GM11168 (cell line): ENCODE data around the gene ARL14EP.

Experiments
- in situ Hi-C: fragments of 300-500 bp; cut with MboI; formaldehyde crosslinking; loops from one replicate; pipeline ENCODE4 v1.12.0; 2022; ENCODE audit warnings: low sequenced_read_pairs; ENCODE audit not compliant: unreplicated experiment

ARL14EP gene

GRCh38 chr11:30322826-30323710 lies at the start of gene ARL14EP:
ARL14EP (plus strand) TSS chr11:30323104; CDS start chr11:30330949, 7,845 bp downstream.
- in situ Hi-C loops: no loop called here

- in situ Hi-C loops: no loop called here
Measured at GRCh38 chr11:30277176-30277575, 45.7 kb upstream of the ARL14EP start.

DNA sequence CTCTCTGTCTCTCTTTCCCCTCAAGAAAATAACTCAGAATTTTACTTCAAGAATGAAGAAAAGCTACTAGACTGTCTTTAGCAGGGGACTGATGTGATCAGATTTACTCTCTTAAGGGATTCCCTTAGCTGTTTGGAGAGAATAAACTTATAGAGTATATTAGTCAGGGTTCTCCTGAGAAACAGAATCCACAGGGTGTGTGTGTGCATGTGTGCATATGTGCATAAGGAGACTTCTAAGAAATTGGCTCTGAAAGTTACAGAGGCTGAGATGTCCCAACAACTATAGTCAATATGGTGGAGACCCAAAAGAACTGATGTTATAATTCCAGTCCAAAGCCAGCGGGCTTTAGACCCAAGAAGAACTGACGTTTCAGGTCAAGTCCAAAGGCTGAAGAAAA lies 43.1 kb upstream of the ARL14EP start:
- in situ Hi-C loops: no loop called here

GRCh38 chr11:30281476-30282288 lies 41.2 kb upstream of the ARL14EP start:
- in situ Hi-C loops: no loop called here

- in situ Hi-C loops: no loop called here
Measured at GRCh38 chr11:30282289-30282631, 40.6 kb upstream of the ARL14EP start.

- in situ Hi-C loops: no loop called here
Measured at GRCh38 chr11:30284836-30285235, 38.1 kb upstream of the ARL14EP start.

DNA sequence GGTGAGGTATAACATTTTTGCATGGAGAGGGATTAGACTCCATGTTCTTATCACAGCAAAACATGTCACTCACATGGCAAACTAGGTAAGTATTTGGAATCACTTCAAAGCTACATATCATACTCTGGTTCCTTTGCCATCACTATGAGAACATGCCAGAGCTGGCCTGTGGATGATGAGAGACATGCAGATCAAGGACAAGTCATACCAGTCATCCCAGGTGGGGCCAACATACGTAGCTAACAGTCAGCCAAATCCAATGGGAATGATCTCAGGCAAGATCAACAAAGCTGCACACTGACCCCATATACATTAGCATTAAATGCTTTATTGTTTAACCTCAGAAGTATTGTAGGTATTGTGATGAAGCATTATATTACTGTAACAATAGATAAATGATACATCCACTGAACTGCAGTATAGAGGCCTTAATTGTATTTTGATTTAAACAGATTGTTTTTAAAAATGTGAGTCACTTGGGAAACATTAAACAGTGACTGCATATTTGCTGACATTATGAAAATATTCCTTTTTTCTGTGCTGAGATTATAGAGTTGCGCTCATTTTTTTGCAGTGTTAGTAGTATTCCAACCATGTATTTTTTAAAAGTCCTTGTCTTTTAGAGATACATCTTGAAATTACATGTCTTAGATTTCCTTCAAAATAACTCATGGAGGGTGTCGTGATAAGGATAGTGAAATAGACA lies 37.3 kb upstream of the ARL14EP start:
- in situ Hi-C loops: no loop called here

GRCh38 chr11:30291331-30291730 lies 31.6 kb upstream of the ARL14EP start:
- in situ Hi-C loops: no loop called here

- in situ Hi-C loops: no loop called here
Measured at GRCh38 chr11:30292545-30292944, 30.4 kb upstream of the ARL14EP start.

DNA sequence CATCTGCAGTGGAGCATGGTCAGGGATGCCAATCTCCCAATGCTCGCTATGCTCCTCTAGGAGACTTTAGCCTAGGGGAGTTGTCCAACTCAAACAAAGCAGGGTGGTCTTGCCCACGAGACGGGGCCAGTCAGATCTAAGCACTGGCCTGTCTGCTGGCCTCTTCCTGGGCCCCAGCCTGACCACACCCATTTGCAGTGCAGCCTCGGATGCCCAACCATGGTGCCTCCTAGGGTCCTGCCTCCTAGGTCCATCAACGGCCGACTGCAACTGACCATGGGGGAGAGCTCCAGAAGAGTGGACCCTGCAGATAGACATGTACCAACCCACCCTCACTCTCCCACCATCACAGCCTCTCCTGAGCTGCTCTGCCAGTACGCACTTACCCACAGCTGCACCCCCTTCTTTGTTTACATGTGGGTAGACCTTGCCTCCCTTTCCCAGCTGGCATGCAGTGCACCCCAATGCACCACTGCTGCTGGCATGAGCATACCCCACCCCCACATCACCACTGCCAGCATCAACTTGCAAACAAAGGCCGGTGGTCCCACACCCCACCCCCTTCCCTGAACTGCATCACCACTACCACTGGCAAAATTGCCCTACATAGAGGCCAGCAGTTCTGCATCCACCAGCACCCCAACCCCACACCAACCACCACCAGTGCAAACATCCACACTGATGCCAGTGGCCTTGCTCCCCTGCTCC lies 27.6 kb upstream of the ARL14EP start:
- in situ Hi-C loops: no loop called here

DNA sequence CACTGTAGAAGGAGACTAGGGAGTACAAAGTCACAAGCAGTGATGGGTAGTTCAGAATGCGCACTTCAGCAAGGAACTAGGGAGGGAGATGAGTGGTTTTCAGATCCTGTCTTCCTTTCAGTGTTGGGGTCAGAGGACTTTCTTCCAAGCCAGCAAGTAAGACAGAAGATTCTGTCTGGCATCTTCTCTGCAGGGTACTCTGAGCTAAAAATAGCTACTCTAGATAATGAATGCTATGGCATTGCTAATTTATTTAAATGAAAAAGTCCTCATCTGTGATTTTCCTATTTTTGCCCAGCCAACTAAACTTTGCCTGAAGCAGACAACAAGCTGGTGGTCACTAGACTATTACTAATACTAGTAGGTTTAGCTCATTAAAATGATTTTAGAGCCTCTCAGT lies 18.3 kb upstream of the ARL14EP start:
- in situ Hi-C loops: no loop called here

- in situ Hi-C loops: no loop called here
Measured at GRCh38 chr11:30310623-30311022, 12.3 kb upstream of the ARL14EP start.

- in situ Hi-C loops: no loop called here
Measured at GRCh38 chr11:30311189-30311588, 11.7 kb upstream of the ARL14EP start.

DNA sequence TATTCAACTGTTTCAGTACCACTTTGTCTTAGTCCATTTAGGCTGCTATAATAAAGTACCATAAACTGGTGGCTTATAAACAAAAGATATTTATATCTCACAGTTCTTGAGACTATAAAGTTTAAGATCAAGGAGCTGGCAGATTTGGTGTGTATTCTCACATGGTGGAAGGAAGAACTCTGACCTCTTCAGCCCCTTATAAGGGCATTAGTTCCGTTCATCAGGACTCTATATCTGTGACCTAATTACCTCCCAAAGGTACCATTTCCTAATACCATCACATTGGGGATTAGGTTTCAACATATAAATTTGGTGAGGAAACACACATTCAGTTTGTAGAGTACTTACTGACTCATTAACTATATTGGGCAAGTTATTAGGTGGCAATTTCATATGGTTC lies 10.7 kb upstream of the ARL14EP start:
- in situ Hi-C loops: no loop called here

DNA sequence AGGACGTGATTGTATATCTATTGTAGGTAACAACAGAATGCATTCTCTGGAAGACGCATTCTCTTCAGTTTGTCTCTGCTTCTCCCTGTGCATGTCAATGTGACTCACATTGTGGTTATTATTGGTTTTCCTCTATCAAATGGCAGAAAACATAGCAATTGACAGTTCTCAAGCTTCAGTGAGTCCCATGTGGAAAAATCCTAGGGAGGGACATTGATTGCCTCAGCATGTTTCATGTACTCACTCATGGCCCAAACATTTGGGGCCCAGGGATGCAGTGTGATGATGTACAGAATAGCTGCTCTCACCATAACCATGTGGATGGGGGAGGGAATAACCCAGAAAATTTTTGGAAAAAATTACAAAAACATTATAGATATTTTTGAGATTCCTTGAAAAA lies 9.3 kb upstream of the ARL14EP start:
- in situ Hi-C loops: no loop called here

DNA sequence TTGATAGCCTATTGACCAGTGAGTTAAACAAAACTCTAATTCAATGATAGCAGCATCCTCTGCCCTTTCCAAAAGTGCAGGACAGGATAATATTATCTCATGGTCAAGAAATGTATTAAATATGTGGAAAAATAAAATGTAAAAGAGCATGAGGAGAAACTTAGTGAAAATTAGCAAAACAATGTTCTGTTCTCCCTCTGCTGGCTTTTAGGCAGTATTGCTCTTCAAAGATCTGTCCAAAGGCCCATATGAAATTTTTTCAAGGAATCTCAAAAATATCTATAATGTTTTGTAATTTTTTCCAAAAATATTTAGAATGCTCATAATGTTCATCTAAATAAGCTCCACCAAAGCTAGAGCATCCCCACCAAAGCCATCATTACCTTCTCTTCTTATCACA lies 8.3 kb upstream of the ARL14EP start:
- in situ Hi-C loops: no loop called here

DNA sequence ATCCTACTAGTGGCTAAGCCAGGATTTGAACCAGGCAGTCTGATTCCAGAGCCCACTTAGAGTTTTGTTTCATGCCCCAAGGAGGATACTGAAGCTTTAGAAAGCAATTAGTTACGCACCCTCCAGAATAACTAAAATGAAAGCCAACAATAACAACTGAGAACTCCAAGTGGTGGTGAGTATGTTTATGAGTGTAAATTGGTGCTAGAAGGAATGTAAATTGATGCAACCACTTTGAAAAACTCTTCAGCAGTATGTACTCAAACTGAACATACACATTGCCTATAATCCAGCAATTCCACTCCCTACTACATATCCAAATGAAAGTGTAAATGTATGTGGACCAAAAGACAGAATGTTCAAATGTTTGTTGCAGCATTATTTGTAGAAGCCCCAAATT lies 6.7 kb upstream of the ARL14EP start:
- in situ Hi-C loops: no loop called here

- in situ Hi-C loops: no loop called here
Measured at GRCh38 chr11:30317030-30317429, 5.9 kb upstream of the ARL14EP start.

DNA sequence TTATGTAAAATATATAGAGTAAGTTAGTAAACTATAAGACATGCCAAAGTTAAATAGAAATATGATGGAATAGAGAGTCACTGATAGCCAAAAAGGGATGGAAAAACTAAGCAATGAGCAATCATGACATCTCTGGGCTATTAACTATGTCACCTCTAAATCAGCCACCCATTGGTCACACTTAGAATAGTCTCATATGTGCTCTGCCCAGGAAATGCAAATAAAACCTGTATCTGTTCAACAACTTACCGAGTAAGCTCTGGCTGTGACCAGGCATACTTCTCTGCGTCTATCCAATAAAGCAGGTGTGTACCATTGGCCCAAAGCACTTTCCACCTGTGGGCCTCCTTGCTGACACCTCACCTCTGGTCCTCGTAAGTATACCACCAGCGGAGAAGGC lies 1.6 kb upstream of the ARL14EP start:
- in situ Hi-C loops: no loop called here

DNA sequence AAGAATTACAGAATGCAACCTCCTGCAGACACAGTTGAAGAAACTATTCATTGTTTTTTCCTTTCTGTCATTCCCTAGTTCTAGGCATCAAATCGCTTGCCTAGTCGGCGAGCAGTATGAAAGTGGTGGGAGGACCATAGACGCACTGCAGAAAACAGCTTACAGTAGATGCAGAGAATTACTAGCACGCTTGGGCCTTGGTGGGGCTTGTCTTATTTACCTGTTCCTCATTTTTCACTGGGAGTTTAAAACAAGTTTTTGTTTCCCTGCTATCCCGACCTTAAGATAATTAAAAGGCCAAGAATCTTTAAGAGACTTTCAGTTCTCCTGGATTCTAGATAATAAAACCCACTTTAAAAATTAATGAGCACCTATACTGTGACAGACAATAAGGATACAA lies 713 bp upstream of the ARL14EP start:
- in situ Hi-C loops: no loop called here
